MCF 10A (cell line): ENCODE results near the gene AIM2. TPM values are rescaled to one million over a fixed set of nuclear protein-coding genes. Genes with fewer than 3 reads are reported as not detected.
A peak's percentile ranks its signal among the peaks of the same experiment; 100 is the strongest.

ENCODE experiments used
- BruUV-seq: library from RNA; stranded (reverse); fragments of 400-500 nt; replicated peaks from 2 replicates; lab custom pipeline; 2021; lab: Mats Ljungman, UMichigan
- CTCF ChIA-PET: fragments of 300-600 bp; sonication (Branson Sonifier 250); formaldehyde crosslinking; extraction: SDS; loops from one replicate; lab custom pipeline; 2021; ENCODE audit warnings: antibody characterized with exemption, inconsistent platforms; lab: Yijun Ruan, JAX
- POLR2A ChIA-PET: fragments of 300-600, 350-650 bp; sonication (Branson Sonifier 250); formaldehyde crosslinking; extraction: SDS; loops from one replicate; lab custom pipeline; 2020; ENCODE audit warnings: antibody characterized with exemption, inconsistent platforms; lab: Yijun Ruan, JAX
- DNase-seq: peaks from one replicate; pipeline ENCODE4 v3.0.0-alpha.2; 2018; ENCODE audit not compliant: unreplicated experiment
- H3K27ac Mint-ChIP-seq: one replicate; pipeline ENCODE4 v1.8.0; 2022; ENCODE audit warnings: mild to moderate bottlenecking, low read depth, mixed read lengths; ENCODE audit not compliant: unreplicated experiment
- H3K27me3 Mint-ChIP-seq: one replicate; pipeline ENCODE4 v1.8.0; 2022; ENCODE audit warnings: mixed read lengths; ENCODE audit not compliant: insufficient read depth, unreplicated experiment
- H3K36me3 Mint-ChIP-seq: one replicate; pipeline ENCODE4 v1.8.0; 2022; ENCODE audit warnings: mild to moderate bottlenecking, moderate library complexity, mixed read lengths; ENCODE audit not compliant: insufficient read depth, unreplicated experiment
- H3K4me1 Mint-ChIP-seq: one replicate; pipeline ENCODE4 v1.8.0; 2022; ENCODE audit warnings: mixed read lengths; ENCODE audit not compliant: insufficient read depth, unreplicated experiment
- H3K4me3 Mint-ChIP-seq: one replicate; pipeline ENCODE4 v1.8.0; 2022; ENCODE audit warnings: mild to moderate bottlenecking, moderate library complexity, mixed read lengths; ENCODE audit not compliant: unreplicated experiment
- H3K9me3 Mint-ChIP-seq: one replicate; pipeline ENCODE4 v1.8.0; 2022; ENCODE audit warnings: mixed read lengths; ENCODE audit not compliant: unreplicated experiment
- intact Hi-C: fragments of 100-400 bp; cut with micrococcal nuclease; formaldehyde crosslinking; loops from 2 replicates; pipeline ENCODE4 v1.14.1; 2022
- total RNA-seq: library from RNA; stranded (reverse); gene quantifications from 2 replicates; pipeline ENCODE4 v1.2.3, GENCODE V29; 2022
- TF ChIP-seq, protein P1 (sequence below): fragments of 200-600 bp; IDR thresholded peaks from one replicate; pipeline ENCODE4 v1.8.0; 2022; ENCODE audit warnings: antibody characterized with exemption, mild to moderate bottlenecking; ENCODE audit not compliant: unreplicated experiment

AIM2 gene
- total RNA-seq, 1 experiment from 2014 or later: not detected

DNA sequence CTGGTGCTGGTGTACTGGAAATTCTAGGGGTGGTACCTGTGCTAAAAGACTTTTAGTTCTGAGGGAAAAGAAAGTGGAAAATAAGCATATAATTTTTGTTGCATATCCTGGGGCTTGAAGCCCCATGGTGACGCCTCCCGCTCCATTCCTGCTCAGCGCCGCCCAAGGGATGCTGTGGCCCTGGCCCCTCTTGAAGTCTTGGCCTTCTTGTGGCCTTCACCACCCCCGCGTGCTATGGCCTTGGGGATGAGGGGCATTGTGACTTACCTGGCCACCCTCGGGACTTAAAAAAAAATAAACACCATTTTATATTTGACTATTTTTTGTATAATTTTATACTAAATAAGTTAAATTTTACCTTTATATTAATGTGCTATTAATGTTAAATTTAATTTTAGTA, 51.5 kb downstream of the AIM2 start:
- TF ChIP-seq, protein P1, sequence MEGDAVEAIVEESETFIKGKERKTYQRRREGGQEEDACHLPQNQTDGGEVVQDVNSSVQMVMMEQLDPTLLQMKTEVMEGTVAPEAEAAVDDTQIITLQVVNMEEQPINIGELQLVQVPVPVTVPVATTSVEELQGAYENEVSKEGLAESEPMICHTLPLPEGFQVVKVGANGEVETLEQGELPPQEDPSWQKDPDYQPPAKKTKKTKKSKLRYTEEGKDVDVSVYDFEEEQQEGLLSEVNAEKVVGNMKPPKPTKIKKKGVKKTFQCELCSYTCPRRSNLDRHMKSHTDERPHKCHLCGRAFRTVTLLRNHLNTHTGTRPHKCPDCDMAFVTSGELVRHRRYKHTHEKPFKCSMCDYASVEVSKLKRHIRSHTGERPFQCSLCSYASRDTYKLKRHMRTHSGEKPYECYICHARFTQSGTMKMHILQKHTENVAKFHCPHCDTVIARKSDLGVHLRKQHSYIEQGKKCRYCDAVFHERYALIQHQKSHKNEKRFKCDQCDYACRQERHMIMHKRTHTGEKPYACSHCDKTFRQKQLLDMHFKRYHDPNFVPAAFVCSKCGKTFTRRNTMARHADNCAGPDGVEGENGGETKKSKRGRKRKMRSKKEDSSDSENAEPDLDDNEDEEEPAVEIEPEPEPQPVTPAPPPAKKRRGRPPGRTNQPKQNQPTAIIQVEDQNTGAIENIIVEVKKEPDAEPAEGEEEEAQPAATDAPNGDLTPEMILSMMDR: no peak
- H3K27me3 Mint-ChIP-seq: no peaks in the 10 kb centered on the region
- intact Hi-C loops: no loop called here
- BruUV-seq: no TSS peak
- peaks cover 95% of the 10 kb centered on the region for H3K36me3 Mint-ChIP-seq
- no peak overlapping the region for H3K27ac Mint-ChIP-seq
- no peak for DNase-seq
- no peaks in the 10 kb centered on the region for H3K9me3 Mint-ChIP-seq
- ChIA-PET POLR2A (interaction anchor here (0.7 to 1.0 kb wide), 2 partner anchors 13 to 16 kb away, joined by 3 to 5 read pairs; partner anchors contain the start of gene IFI16), CTCF (interaction anchor here (0.6 to 1.1 kb wide), 3 partner anchors 10 to 1077 kb away, joined by 3 read pairs; no protein-coding TSS in a partner anchor)
- H3K4me3 Mint-ChIP-seq: no peak overlapping the region
- peaks cover 56% of the 10 kb centered on the region for H3K4me1 Mint-ChIP-seq

DNA sequence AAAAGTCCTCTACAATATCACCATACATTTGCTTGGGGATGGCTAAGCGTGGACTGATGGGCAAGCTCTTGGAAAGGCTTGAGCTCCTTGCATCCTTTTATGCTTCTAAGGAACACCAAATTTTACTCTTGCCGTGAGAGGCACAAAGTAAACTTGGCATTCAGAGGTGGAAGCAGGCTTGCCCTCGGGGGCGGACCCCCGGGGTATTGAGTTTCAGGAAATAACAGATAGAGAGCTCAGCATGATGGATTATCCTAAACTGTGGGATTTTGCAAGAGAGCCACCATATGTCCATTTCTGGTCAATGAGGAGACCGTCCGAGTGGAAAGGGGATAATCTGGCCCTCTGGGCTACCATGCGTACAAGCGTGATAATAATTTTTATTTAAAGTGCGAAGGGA, 52.8 kb downstream of the AIM2 start:
- no peak overlapping the region for H3K4me3 Mint-ChIP-seq
- peak overlapping the region; percentile 86 for H3K27ac Mint-ChIP-seq
- BruUV-seq: no TSS peak
- CTCF ChIA-PET: interaction anchor here (0.6 to 1.0 kb wide), 3 partner anchors 10 to 198 kb away, joined by 3 read pairs; no protein-coding TSS in a partner anchor
- H3K4me1 Mint-ChIP-seq: peaks cover 61% of the 10 kb centered on the region
- TF ChIP-seq, protein P1: no peak
- no peaks in the 10 kb centered on the region for H3K27me3 Mint-ChIP-seq
- H3K9me3 Mint-ChIP-seq: no peaks in the 10 kb centered on the region
- POLR2A ChIA-PET: interaction anchor here (0.7 to 1.1 kb wide), 2 partner anchors 11 to 14 kb away, joined by 4 to 9 read pairs; partner anchors contain the start of gene IFI16
- peaks cover 95% of the 10 kb centered on the region for H3K36me3 Mint-ChIP-seq
- no peak for DNase-seq
- intact Hi-C loops: no loop called here

DNA sequence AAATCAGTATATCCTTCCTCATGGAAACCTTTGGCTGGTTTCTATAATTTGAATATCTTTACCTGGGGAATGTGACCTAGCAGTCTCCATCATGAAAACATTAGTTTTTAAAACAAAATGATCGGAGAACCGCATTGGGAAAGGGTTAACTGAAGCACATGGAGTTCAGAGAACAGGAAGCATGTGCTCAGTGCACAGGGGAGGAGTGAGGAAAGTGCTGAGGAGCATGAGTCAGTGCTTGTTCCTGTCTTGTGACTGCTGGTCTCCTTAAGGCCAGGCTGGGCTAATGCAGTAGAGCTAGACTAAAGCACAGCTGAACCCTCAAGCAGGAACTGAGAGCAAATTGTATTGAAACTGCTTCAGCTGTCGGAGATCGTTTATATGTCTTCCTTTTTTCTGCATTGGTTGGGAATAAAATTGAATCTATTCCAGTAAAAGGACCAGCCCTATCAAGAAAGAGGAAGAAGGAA, 61.1 kb downstream of the AIM2 start:
- TF ChIP-seq, protein P1: no peak
- peak overlapping the region; percentile 95 for H3K27ac Mint-ChIP-seq
- CTCF ChIA-PET: interaction anchor here (0.5 to 1.5 kb wide), 3 partner anchors 17 to 1037 kb away, joined by 3 to 5 read pairs (median 3); no protein-coding TSS in a partner anchor
- no peaks in the 10 kb centered on the region for H3K27me3 Mint-ChIP-seq
- DNase-seq: peak; percentile 96
- intact Hi-C loops: no loop called here
- peaks cover 86% of the 10 kb centered on the region for H3K36me3 Mint-ChIP-seq
- BruUV-seq: no TSS peak
- peaks cover 10% of the 10 kb centered on the region for H3K9me3 Mint-ChIP-seq
- H3K4me1 Mint-ChIP-seq: peaks cover 69% of the 10 kb centered on the region
- peak overlapping the region; percentile 88 for H3K4me3 Mint-ChIP-seq
- POLR2A ChIA-PET: interaction anchor here (0.6 to 2.7 kb wide), 6 partner anchors 14 to 1242 kb away, joined by 3 to 14 read pairs (median 4); no protein-coding TSS in a partner anchor

DNA sequence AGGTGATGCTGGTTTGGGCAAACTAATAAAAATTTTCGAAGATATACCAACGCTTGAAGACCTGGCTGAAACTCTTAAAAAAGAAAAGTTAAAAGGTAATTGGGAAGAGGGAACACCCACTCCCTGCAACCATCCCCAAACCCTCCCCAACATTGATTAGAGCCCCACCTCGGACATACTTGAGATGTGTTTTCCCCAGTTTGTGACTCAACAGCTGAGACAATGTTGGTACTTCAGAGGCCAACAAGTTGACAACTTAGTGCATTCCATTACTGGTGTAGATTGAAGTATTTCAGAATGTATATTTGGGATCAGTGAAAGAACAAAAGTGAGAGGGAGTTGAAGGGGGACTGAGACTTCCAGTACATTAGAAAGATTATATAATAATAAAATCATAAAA, 61.7 kb downstream of the AIM2 start:
- Mint-ChIP-seq H3K27ac (peak overlapping the region; percentile 95), H3K27me3 (no peaks in the 10 kb centered on the region), H3K4me1 (peaks cover 64% of the 10 kb centered on the region), H3K9me3 (peaks cover 10% of the 10 kb centered on the region), H3K36me3 (peaks cover 83% of the 10 kb centered on the region), H3K4me3 (peak overlapping the region; percentile 88)
- ChIA-PET CTCF (interaction anchor here (0.5 to 1.5 kb wide), 4 partner anchors 17 to 1036 kb away, joined by 3 to 5 read pairs (median 3); no protein-coding TSS in a partner anchor), POLR2A (interaction anchor here (0.7 to 3.1 kb wide), 2 partner anchors 14 to 1016 kb away, joined by 3 to 16 read pairs; no protein-coding TSS in a partner anchor)
- intact Hi-C loops: no loop called here
- TF ChIP-seq, protein P1: no peak
- TSS peak; percentile 84 for BruUV-seq
- peak; percentile 29 for DNase-seq
